ENCODE data around the gene FBRSL1.

- no peak for TF ChIP-seq EZH2phosphoT487 (IDR thresholded peaks at IDR 0.05; ENCODE audit: insufficient read depth, low read depth)
- TF ChIP-seq EZH2 (IDR thresholded peaks at IDR 0.05; ENCODE audit: insufficient read depth, poor library complexity, severe bottlenecking): no peak
These were observed 69.9 kb downstream of the FBRSL1 start for GRCh38 chr12:132559652-132560363.

Data from GM23248 (cell line).